IPS DF 6.9 (cell line): ENCODE data around the gene CCN2.
"Not testable (repeated sequence)": the region's sequence is repeated elsewhere in the genome, so short reads cannot be mapped to it uniquely, and the experiment has no call there.

Experiments used
- DNase-seq: peaks from one replicate; pipeline ENCODE4 v3.0.0-alpha.2; 2013; ENCODE audit warnings: low read depth, low spot score
- H3K27ac ChIP-seq: one replicate; pipeline ENCODE4 v1.5.1; 2013; ENCODE audit warnings: low read length, control low read depth
- H3K27me3 ChIP-seq: 2 replicates; pipeline ENCODE4 v1.6.1; 2013; ENCODE audit warnings: mild to moderate bottlenecking, low read length; ENCODE audit not compliant: control insufficient read depth, insufficient read depth
- H3K36me3 ChIP-seq: 2 replicates; pipeline ENCODE4 v1.6.1; 2013; ENCODE audit warnings: low read length; ENCODE audit not compliant: control insufficient read depth, insufficient read depth
- H3K4me1 ChIP-seq: 2 replicates; pipeline ENCODE4 v1.6.1; 2013; ENCODE audit warnings: low read length; ENCODE audit not compliant: control insufficient read depth, insufficient read depth
- H3K4me3 ChIP-seq: 2 replicates; pipeline ENCODE4 v1.5.1; 2013; ENCODE audit warnings: mild to moderate bottlenecking, low read length
- H3K9me3 ChIP-seq: 2 replicates; pipeline ENCODE4 v1.6.1; 2013; ENCODE audit warnings: low read length, inconsistent platforms; ENCODE audit not compliant: control insufficient read depth, insufficient read depth
- WGBS: extraction: QIAGEN DNeasy Blood & Tissue Kit; methylation state at CpG from one replicate; pipeline ENCODE4 v1.1.7; 2013; ENCODE audit warnings: mixed read lengths, missing lambda C conversion rate; ENCODE audit not compliant: insufficient read length, insufficient coverage; 5-methylcytosine and 5-hydroxymethylcytosine counted together

Gene CCN2

GRCh38 chr6:131909408-131910218 is 41.6 kb downstream of the CCN2 start:
- no peaks in the 10 kb centered on the region for H3K9me3 ChIP-seq
- DNase-seq: peak; percentile 72
- H3K4me3 ChIP-seq: no peak overlapping the region
- H3K36me3 ChIP-seq: peaks cover 16% of the 10 kb centered on the region
- 0 out of 2 replicates have a peak, but pooled peaks cover 1% of the 10 kb centered on the region for H3K4me1 ChIP-seq
- H3K27ac ChIP-seq: no peak overlapping the region
- no CpG with 5 or more reads among the region's 4 CpGs for WGBS
- no peaks in the 10 kb centered on the region for H3K27me3 ChIP-seq

GRCh38 chr6:131908787-131909186 is 42.4 kb downstream of the CCN2 start:
- not testable (repeated sequence) for H3K4me3 ChIP-seq, H3K9me3 ChIP-seq, H3K27me3 ChIP-seq, H3K4me1 ChIP-seq, DNase-seq, H3K27ac ChIP-seq
- WGBS: no CpG with 5 or more reads among the region's 3 CpGs
- peaks cover 16% of the 10 kb centered on the region for H3K36me3 ChIP-seq

- H3K9me3 ChIP-seq, H3K27me3 ChIP-seq, H3K4me1 ChIP-seq, H3K27ac ChIP-seq, H3K36me3 ChIP-seq, DNase-seq: not testable (repeated sequence)
- WGBS: 100% methylated on average over 2 of the region's 12 CpGs
- peak overlapping the region; percentile 49; the same call in 1 of the 2 replicates for H3K4me3 ChIP-seq
These were observed 47.4 kb downstream of the CCN2 start for GRCh38 chr6:131903734-131904133.

- H3K4me1 ChIP-seq, H3K36me3 ChIP-seq, DNase-seq, H3K4me3 ChIP-seq, H3K27me3 ChIP-seq, H3K9me3 ChIP-seq, H3K27ac ChIP-seq: not testable (repeated sequence)
- no CpG with 5 or more reads among the region's 5 CpGs for WGBS
These were observed 49.8 kb downstream of the CCN2 start for GRCh38 chr6:131901326-131901873.

- Histone ChIP-seq H3K27me3 (no peaks in the 10 kb centered on the region), H3K36me3 (no peaks in the 10 kb centered on the region), H3K27ac (no peak overlapping the region), H3K4me3 (no peak overlapping the region), H3K4me1 (no peaks in the 10 kb centered on the region), H3K9me3 (no peaks in the 10 kb centered on the region; the same call in 1 of the 2 replicates)
- no peak for DNase-seq
These were observed 50.9 kb downstream of the CCN2 start for GRCh38 chr6:131900231-131900630.

GRCh38 chr6:131898718-131899117 is 52.5 kb downstream of the CCN2 start:
- WGBS: no CpG with 5 or more reads among the region's 1 CpG
- Histone ChIP-seq H3K27ac (no peak overlapping the region), H3K4me1 (no peaks in the 10 kb centered on the region), H3K4me3 (no peak overlapping the region), H3K9me3 (no peaks in the 10 kb centered on the region; the same call in 1 of the 2 replicates), H3K36me3 (no peaks in the 10 kb centered on the region), H3K27me3 (no peaks in the 10 kb centered on the region)
- no peak for DNase-seq
